NCI-H2171 treated with DMSO at 0.1 percent for 48 hours (cell line): ENCODE measurements around the gene MRE11.
A peak's percentile ranks its signal among the peaks of the same experiment; 100 is the strongest.
"Not testable (repeated sequence)": the region's sequence is repeated elsewhere in the genome, so short reads cannot be mapped to it uniquely, and the experiment has no call there.

ENCODE experiments used
- DNase-seq: peaks from one replicate; lab custom pipeline; 2025; lab: John Stamatoyannopoulos, UW

Gene MRE11

GRCh38 chr11:94506513-94506912 is 12.9 kb upstream of the MRE11 start:
- DNase-seq = not testable (repeated sequence)

GRCh38 chr11:94504689-94505293 is 11.1 kb upstream of the MRE11 start:
- peak; percentile 49 for DNase-seq

GRCh38 chr11:94501522-94501921 is 7.9 kb upstream of the MRE11 start:
- DNase-seq = no peak

- DNase-seq = no peak
Measured at GRCh38 chr11:94500181-94500580, 6.5 kb upstream of the MRE11 start.

GRCh38 chr11:94494126-94494680 is 559 bp upstream of the MRE11 start:
- no peak for DNase-seq

- DNase-seq = no peak
Measured at GRCh38 chr11:94486068-94486467, 7.6 kb downstream of the MRE11 start.

- DNase-seq = no peak
Measured at GRCh38 chr11:94481342-94481741, 12.3 kb downstream of the MRE11 start.

- DNase-seq = no peak
Measured at GRCh38 chr11:94477624-94478023, 16.0 kb downstream of the MRE11 start.

GRCh38 chr11:94472916-94473799 is 20.5 kb downstream of the MRE11 start:
- no peak for DNase-seq

GRCh38 chr11:94469416-94469815 is 24.2 kb downstream of the MRE11 start:
- no peak for DNase-seq

- DNase-seq = no peak
Measured at GRCh38 chr11:94459576-94459975, 34.1 kb downstream of the MRE11 start.

- DNase-seq = no peak
Measured at GRCh38 chr11:94457118-94458029, 36.3 kb downstream of the MRE11 start.

GRCh38 chr11:94455861-94456260 is 37.8 kb downstream of the MRE11 start:
- no peak for DNase-seq

- no peak for DNase-seq
Measured at GRCh38 chr11:94454301-94454700, 39.3 kb downstream of the MRE11 start.

- DNase-seq = no peak
Measured at GRCh38 chr11:94452988-94453387, 40.7 kb downstream of the MRE11 start.

GRCh38 chr11:94450048-94450447 is 43.6 kb downstream of the MRE11 start:
- DNase-seq = no peak

GRCh38 chr11:94449437-94449836 is 44.2 kb downstream of the MRE11 start:
- no peak for DNase-seq

GRCh38 chr11:94449029-94449428 is 44.6 kb downstream of the MRE11 start:
- no peak for DNase-seq

GRCh38 chr11:94447149-94447548 is 46.5 kb downstream of the MRE11 start:
- no peak for DNase-seq

- DNase-seq = no peak
Measured at GRCh38 chr11:94445641-94446040, 48.0 kb downstream of the MRE11 start.

GRCh38 chr11:94433049-94433448 is 60.6 kb downstream of the MRE11 start:
- no peak for DNase-seq

GRCh38 chr11:94424662-94425061 is 69.0 kb downstream of the MRE11 start:
- DNase-seq = no peak
